HuH-7.5 (cell line): ENCODE measurements around the gene CNNM4.

Experiments
- DNase-seq: peaks from one replicate; pipeline ENCODE4 v3.0.0; 2011; ENCODE audit warnings: low spot score

CNNM4 gene

GRCh38 chr2:96859099-96859649, 98.5 kb downstream of the CNNM4 start:
- no peak for DNase-seq

GRCh38 chr2:96859681-96860064, 99.0 kb downstream of the CNNM4 start:
- DNase-seq = no peak

- DNase-seq = no peak
Measured at GRCh38 chr2:96860065-96861029, 99.6 kb downstream of the CNNM4 start.

GRCh38 chr2:96861074-96861473, 100.4 kb downstream of the CNNM4 start:
- no peak for DNase-seq
